ENCODE measurements around the gene FTMT. TPM values are rescaled to one million over a fixed set of nuclear protein-coding genes. Genes with fewer than 3 reads are reported as not detected.

Gene FTMT
- total RNA-seq, 1 donor from 2014 or later = not detected

- intact Hi-C loops (cut with micrococcal nuclease) = no loop called here
- no peak for DNase-seq
- no peak overlapping the region for H3K27ac Mint-ChIP-seq
- no peaks in the 10 kb centered on the region for H3K9me3 Mint-ChIP-seq
- H3K4me3 Mint-ChIP-seq = no peak overlapping the region
- H3K36me3 Mint-ChIP-seq (ENCODE audit: low read depth) = no peaks in the 10 kb centered on the region
- no peaks in the 10 kb centered on the region for H3K27me3 Mint-ChIP-seq
- H3K4me1 Mint-ChIP-seq = no peaks in the 10 kb centered on the region
Measured at GRCh38 chr5:121872856-121873255, 21.2 kb downstream of the FTMT start.

GRCh38 chr5:121873409-121873808, 21.7 kb downstream of the FTMT start:
- DNase-seq = no peak
- Mint-ChIP-seq H3K27ac (no peak overlapping the region), H3K4me3 (no peak overlapping the region), H3K36me3 (ENCODE audit: low read depth) (no peaks in the 10 kb centered on the region), H3K9me3 (no peaks in the 10 kb centered on the region), H3K4me1 (no peaks in the 10 kb centered on the region), H3K27me3 (no peaks in the 10 kb centered on the region)
- intact Hi-C loops (cut with micrococcal nuclease) = no loop called here

GRCh38 chr5:121885630-121886029, 33.9 kb downstream of the FTMT start:
- intact Hi-C loops (cut with micrococcal nuclease) = no loop called here
- no peaks in the 10 kb centered on the region for H3K36me3 Mint-ChIP-seq (ENCODE audit: low read depth)

GRCh38 chr5:121887727-121888126, 36.0 kb downstream of the FTMT start:
- H3K9me3 Mint-ChIP-seq = no peaks in the 10 kb centered on the region
- intact Hi-C loops (cut with micrococcal nuclease) = no loop called here
- no peak overlapping the region for H3K27ac Mint-ChIP-seq
- H3K36me3 Mint-ChIP-seq (ENCODE audit: low read depth) = no peaks in the 10 kb centered on the region
- no peak overlapping the region for H3K4me3 Mint-ChIP-seq
- H3K27me3 Mint-ChIP-seq = no peaks in the 10 kb centered on the region
- no peak for DNase-seq
- H3K4me1 Mint-ChIP-seq = no peaks in the 10 kb centered on the region

More at GRCh38 chr5:121885630-121886029, 33.9 kb downstream of the FTMT start:
- Mint-ChIP-seq H3K27me3 (no peaks in the 10 kb centered on the region), H3K4me3 (no peak overlapping the region), H3K9me3 (no peaks in the 10 kb centered on the region), H3K4me1 (no peaks in the 10 kb centered on the region), H3K27ac (no peak overlapping the region)
- DNase-seq = no peak

GRCh38 chr5:121890297-121890858, 38.7 kb downstream of the FTMT start:
- Mint-ChIP-seq H3K4me3 (no peak overlapping the region), H3K36me3 (ENCODE audit: low read depth) (no peaks in the 10 kb centered on the region), H3K27ac (no peak overlapping the region), H3K9me3 (no peaks in the 10 kb centered on the region), H3K27me3 (no peaks in the 10 kb centered on the region), H3K4me1 (no peaks in the 10 kb centered on the region)
- intact Hi-C loops (cut with micrococcal nuclease) = no loop called here
- no peak for DNase-seq

GRCh38 chr5:121897341-121897740, 45.7 kb downstream of the FTMT start:
- no peak for DNase-seq
- Mint-ChIP-seq H3K27ac (no peak overlapping the region), H3K4me1 (no peaks in the 10 kb centered on the region), H3K27me3 (no peaks in the 10 kb centered on the region), H3K4me3 (no peak overlapping the region), H3K36me3 (ENCODE audit: low read depth) (no peaks in the 10 kb centered on the region), H3K9me3 (no peaks in the 10 kb centered on the region)
- intact Hi-C loops (cut with micrococcal nuclease) = no loop called here

GRCh38 chr5:121899346-121899745, 47.7 kb downstream of the FTMT start:
- Mint-ChIP-seq H3K4me3 (no peak overlapping the region), H3K9me3 (no peaks in the 10 kb centered on the region), H3K4me1 (no peaks in the 10 kb centered on the region), H3K27ac (no peak overlapping the region), H3K27me3 (no peaks in the 10 kb centered on the region), H3K36me3 (ENCODE audit: low read depth) (no peaks in the 10 kb centered on the region)
- DNase-seq = no peak
- intact Hi-C loops (cut with micrococcal nuclease) = no loop called here

Other genes starting within 250 kb of the FTMT start
- gene SRFBP1, start 110.1 kb downstream of the FTMT start, total RNA-seq = 18.3 and 18.9 TPM in 2 replicates
- gene LOX, start 226.4 kb downstream of the FTMT start, total RNA-seq = 0.05 TPM in 1 of 2 replicates, not detected in the other